HFFc6 (cell line): Measurements from ENCODE around the gene CALHM3. TPM values are rescaled to one million over a fixed set of nuclear protein-coding genes. Genes with fewer than 3 reads are reported as not detected.
"Not testable (repeated sequence)": the region's sequence is repeated elsewhere in the genome, so short reads cannot be mapped to it uniquely, and the experiment has no call there.

Experiments used
- DNase-seq: peaks from one replicate; pipeline ENCODE4 v3.0.0-alpha.2; 2018
- H3K27ac Mint-ChIP-seq: 2 replicates; pipeline ENCODE4 v1.8.0; 2020; ENCODE audit warnings: mild to moderate bottlenecking, mixed read lengths
- H3K27me3 Mint-ChIP-seq: 2 replicates; pipeline ENCODE4 v1.8.0; 2021; ENCODE audit warnings: mild to moderate bottlenecking, moderate library complexity, mixed read lengths; ENCODE audit not compliant: insufficient read depth
- H3K36me3 Mint-ChIP-seq: 2 replicates; pipeline ENCODE4 v1.8.0; 2021; ENCODE audit warnings: low read depth, mixed read lengths
- H3K4me1 Mint-ChIP-seq: 2 replicates; pipeline ENCODE4 v1.8.0; 2020; ENCODE audit warnings: low read depth, mixed read lengths
- H3K4me3 Mint-ChIP-seq: 2 replicates; pipeline ENCODE4 v1.8.0; 2020; ENCODE audit warnings: mild to moderate bottlenecking, moderate library complexity, mixed read lengths
- H3K9me3 Mint-ChIP-seq: 2 replicates; pipeline ENCODE4 v1.8.0; 2020; ENCODE audit warnings: mild to moderate bottlenecking, mixed read lengths
- total RNA-seq, 6 experiments: library from RNA; stranded (reverse); fragmentation: NEBNext Ultra II Directional; extraction: Animal tissue kit (Norgen Biotek cat#: 25700); gene quantifications; 2 replicates in 1 of 6; 3 replicates in 5 of 6; pipeline ENCODE4 v1.2.3, GENCODE V29; 2021
- TF ChIP-seq, protein P1 (sequence below): fragments of 200-600 bp; sonication (generic); IDR thresholded peaks from 2 replicates; pipeline ENCODE4 v1.5.0; 2021; ENCODE audit warnings: antibody characterized with exemption, mild to moderate bottlenecking

CALHM3 gene
- total RNA-seq, 6 experiments from 2014 or later, result 0.09 TPM; not detected in 5

- Mint-ChIP-seq H3K27me3 (peaks cover 50% of the 10 kb centered on the region), H3K27ac (no peak overlapping the region), H3K4me1 (peaks cover 7% of the 10 kb centered on the region), H3K4me3 (no peak overlapping the region), H3K36me3 (no peaks in the 10 kb centered on the region), H3K9me3 (no peaks in the 10 kb centered on the region)
- DNase-seq, result peak; percentile 48
- TF ChIP-seq, protein P1, sequence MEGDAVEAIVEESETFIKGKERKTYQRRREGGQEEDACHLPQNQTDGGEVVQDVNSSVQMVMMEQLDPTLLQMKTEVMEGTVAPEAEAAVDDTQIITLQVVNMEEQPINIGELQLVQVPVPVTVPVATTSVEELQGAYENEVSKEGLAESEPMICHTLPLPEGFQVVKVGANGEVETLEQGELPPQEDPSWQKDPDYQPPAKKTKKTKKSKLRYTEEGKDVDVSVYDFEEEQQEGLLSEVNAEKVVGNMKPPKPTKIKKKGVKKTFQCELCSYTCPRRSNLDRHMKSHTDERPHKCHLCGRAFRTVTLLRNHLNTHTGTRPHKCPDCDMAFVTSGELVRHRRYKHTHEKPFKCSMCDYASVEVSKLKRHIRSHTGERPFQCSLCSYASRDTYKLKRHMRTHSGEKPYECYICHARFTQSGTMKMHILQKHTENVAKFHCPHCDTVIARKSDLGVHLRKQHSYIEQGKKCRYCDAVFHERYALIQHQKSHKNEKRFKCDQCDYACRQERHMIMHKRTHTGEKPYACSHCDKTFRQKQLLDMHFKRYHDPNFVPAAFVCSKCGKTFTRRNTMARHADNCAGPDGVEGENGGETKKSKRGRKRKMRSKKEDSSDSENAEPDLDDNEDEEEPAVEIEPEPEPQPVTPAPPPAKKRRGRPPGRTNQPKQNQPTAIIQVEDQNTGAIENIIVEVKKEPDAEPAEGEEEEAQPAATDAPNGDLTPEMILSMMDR, result no peak
Measured at GRCh38 chr10:103504181-103504783, 25.2 kb upstream of the CALHM3 start.

- DNase-seq, H3K36me3 Mint-ChIP-seq, H3K4me3 Mint-ChIP-seq, H3K27ac Mint-ChIP-seq, H3K9me3 Mint-ChIP-seq, H3K4me1 Mint-ChIP-seq: not testable (repeated sequence)
- peaks cover 54% of the 10 kb centered on the region for H3K27me3 Mint-ChIP-seq
Measured at GRCh38 chr10:103503777-103504176, 24.7 kb upstream of the CALHM3 start.

- Mint-ChIP-seq H3K27me3 (peaks cover 58% of the 10 kb centered on the region), H3K36me3 (no peaks in the 10 kb centered on the region), H3K4me3 (no peak overlapping the region), H3K9me3 (no peaks in the 10 kb centered on the region), H3K27ac (no peak overlapping the region), H3K4me1 (peaks cover 7% of the 10 kb centered on the region)
- TF ChIP-seq, protein P1, result no peak
- DNase-seq, result no peak
Measured at GRCh38 chr10:103502849-103503660, 24.0 kb upstream of the CALHM3 start.

- TF ChIP-seq, protein P1, result no peak
- Mint-ChIP-seq H3K27me3 (peaks cover 51% of the 10 kb centered on the region), H3K9me3 (no peaks in the 10 kb centered on the region), H3K36me3 (no peaks in the 10 kb centered on the region), H3K4me3 (no peak overlapping the region), H3K4me1 (peaks cover 7% of the 10 kb centered on the region), H3K27ac (no peak overlapping the region)
- DNase-seq, result no peak
Measured at GRCh38 chr10:103501186-103501585, 22.1 kb upstream of the CALHM3 start.

DNA sequence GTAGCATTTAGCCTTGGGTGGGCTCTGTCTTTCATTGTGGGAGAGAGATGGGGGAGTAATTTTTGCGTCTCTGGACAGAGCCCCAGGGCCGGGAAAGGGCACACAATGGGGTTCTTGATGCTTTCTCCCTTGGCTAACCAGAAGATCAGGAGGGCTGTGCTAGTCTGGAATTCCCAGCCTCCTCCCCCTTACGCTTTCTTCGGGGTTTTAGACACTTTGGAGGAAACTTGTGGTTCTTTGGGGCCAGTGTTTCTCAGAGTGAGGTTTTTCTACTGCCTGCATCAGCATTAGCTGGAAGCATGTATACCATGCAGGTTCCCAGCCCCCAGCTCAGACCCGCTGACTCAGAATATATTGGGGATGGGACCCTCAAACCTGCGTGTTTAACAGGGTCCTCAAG, 21.4 kb upstream of the CALHM3 start:
- Mint-ChIP-seq H3K4me1 (peaks cover 7% of the 10 kb centered on the region), H3K9me3 (no peaks in the 10 kb centered on the region), H3K27ac (no peak overlapping the region), H3K36me3 (no peaks in the 10 kb centered on the region), H3K27me3 (peaks cover 58% of the 10 kb centered on the region), H3K4me3 (no peak overlapping the region)
- no peak for DNase-seq
- TF ChIP-seq, protein P1, result no peak

DNA sequence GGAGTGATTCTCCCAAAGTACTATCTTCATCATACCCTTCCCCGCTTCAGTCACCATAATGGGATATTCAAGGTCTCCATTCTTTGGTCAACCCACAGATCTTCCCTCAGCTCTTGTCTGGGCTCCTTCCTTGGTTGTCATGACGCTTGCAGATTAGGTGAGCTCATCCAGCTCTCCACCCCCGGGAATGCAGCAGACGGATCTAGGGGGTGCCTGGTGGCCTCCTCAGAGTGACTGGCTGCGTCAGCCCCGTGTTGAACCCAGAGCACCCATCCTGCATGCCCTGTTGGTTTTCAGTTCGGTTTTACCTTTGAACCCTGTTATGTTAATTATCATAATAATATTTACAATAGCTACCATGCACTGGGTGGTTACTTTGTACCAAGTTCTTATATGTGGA, 20.8 kb upstream of the CALHM3 start:
- H3K4me3 Mint-ChIP-seq, result no peak overlapping the region
- TF ChIP-seq, protein P1, result no peak
- no peak for DNase-seq
- H3K27me3 Mint-ChIP-seq, result peaks cover 64% of the 10 kb centered on the region
- no peaks in the 10 kb centered on the region for H3K9me3 Mint-ChIP-seq
- no peak overlapping the region for H3K27ac Mint-ChIP-seq
- H3K4me1 Mint-ChIP-seq, result peaks cover 7% of the 10 kb centered on the region
- no peaks in the 10 kb centered on the region for H3K36me3 Mint-ChIP-seq
